ENCODE results near the gene TRMT1.

- TF ChIP-seq SP1 (IDR thresholded peaks at IDR 0.05) (no peak), CTBP1 (IDR thresholded peaks at IDR 0.05; ENCODE audit: borderline replicate concordance) (no peak), SUZ12 (IDR thresholded peaks at IDR 0.05) (no peak), PKNOX1 (IDR thresholded peaks at IDR 0.05) (no peak)
Observed at GRCh38 chr19:13129384-13129783, 12.8 kb upstream of the TRMT1 start.
